ENCODE results near the gene XPO5. TPM values are rescaled to one million over a fixed set of nuclear protein-coding genes. Genes with fewer than 3 reads are reported as not detected.

XPO5 gene
- total RNA-seq, 6 experiments from 2014 or later: 11.3 to 16.3 (median 12.6) TPM

GRCh38 chr6:43532201-43532600, 43.6 kb downstream of the XPO5 start:
- Histone ChIP-seq H3K4me3 (no peak overlapping the region), H3K27ac (no peak overlapping the region), H3K9me3 (no peaks in the 10 kb centered on the region), H3K36me3 (peaks cover 0 to 28% (median 13%) of the 10 kb centered on the region in 4 donors), H3K4me1 (no peaks in the 10 kb centered on the region), H3K27me3 (no peaks in the 10 kb centered on the region)
- TF ChIP-seq CTCF (IDR thresholded peaks at IDR 0.05) (no peak), POLR2A (IDR thresholded peaks at IDR 0.05) (no peak)
- DNase-seq: no peak
- intact Hi-C loops (cut with DNase I): no loop called here
- WGBS (ENCODE audit: insufficient coverage, low coverage, low lambda C conversion rate, missing lambda C conversion rate): 100% methylated on average over 1 of the region's 1 CpG
- ATAC-seq: no peak

GRCh38 chr6:43524483-43524961, 51.3 kb downstream of the XPO5 start:
- Histone ChIP-seq H3K36me3 (peaks cover 7 to 93% (median 31%) of the 10 kb centered on the region in 4 donors), H3K4me1 (no peaks in the 10 kb centered on the region), H3K27me3 (no peaks in the 10 kb centered on the region), H3K9me3 (no peaks in the 10 kb centered on the region), H3K27ac (no peak overlapping the region), H3K4me3 (no peak overlapping the region)
- no peak for TF ChIP-seq CTCF (IDR thresholded peaks at IDR 0.05)
- no peak for TF ChIP-seq POLR2A (IDR thresholded peaks at IDR 0.05)
- intact Hi-C loops (cut with DNase I): no loop called here
- no peak for ATAC-seq
- no peak for DNase-seq
- 83% methylated on average over 7 of the region's 10 CpGs for WGBS (ENCODE audit: insufficient coverage, low coverage, low lambda C conversion rate, missing lambda C conversion rate)

- Histone ChIP-seq H3K27me3 (no peaks in the 10 kb centered on the region), H3K4me1 (peaks cover 0 to 3% (median 1%) of the 10 kb centered on the region in 4 donors), H3K9me3 (no peaks in the 10 kb centered on the region), H3K4me3 (no peak overlapping the region), H3K27ac (no peak overlapping the region), H3K36me3 (peaks cover 7 to 85% (median 29%) of the 10 kb centered on the region in 4 donors)
- no peak for TF ChIP-seq POLR2A (IDR thresholded peaks at IDR 0.05)
- ATAC-seq (peak in 1 of 4 donors; percentile 22), DNase-seq (no peak)
- intact Hi-C loops (cut with DNase I): no loop called here
- no CpG with 5 or more reads among the region's 3 CpGs for WGBS (ENCODE audit: insufficient coverage, low coverage, low lambda C conversion rate, missing lambda C conversion rate)
These were observed 52.6 kb downstream of the XPO5 start for GRCh38 chr6:43523284-43523683.

- peaks cover 7 to 81% (median 24%) of the 10 kb centered on the region in 4 donors for H3K36me3 ChIP-seq
- TF ChIP-seq CTCF (IDR thresholded peaks at IDR 0.05): no peak
- no peak for TF ChIP-seq POLR2A (IDR thresholded peaks at IDR 0.05)
- 73% methylated on average over 6 of the region's 8 CpGs for WGBS (ENCODE audit: insufficient coverage, low coverage, low lambda C conversion rate, missing lambda C conversion rate)
- H3K9me3 ChIP-seq: no peaks in the 10 kb centered on the region
- no peaks in the 10 kb centered on the region for H3K27me3 ChIP-seq
- ATAC-seq (no peak), DNase-seq (no peak)
- no peak overlapping the region for H3K27ac ChIP-seq
- H3K4me1 ChIP-seq: peaks cover 0 to 8% (median 4%) of the 10 kb centered on the region in 4 donors
- H3K4me3 ChIP-seq: no peak overlapping the region
- intact Hi-C loops (cut with DNase I): no loop called here
These were observed 53.1 kb downstream of the XPO5 start for GRCh38 chr6:43522547-43523261.

- intact Hi-C loops (cut with DNase I): no loop called here
These were observed 54.0 kb downstream of the XPO5 start for GRCh38 chr6:43521836-43522235.

More at GRCh38 chr6:43521836-43522235, 54.0 kb downstream of the XPO5 start:
- DNase-seq (no peak), ATAC-seq (no peak)
- TF ChIP-seq POLR2A (IDR thresholded peaks at IDR 0.05): no peak
- no peak for TF ChIP-seq CTCF (IDR thresholded peaks at IDR 0.05)
- Histone ChIP-seq H3K4me1 (peaks cover 0 to 11% (median 5%) of the 10 kb centered on the region in 4 donors), H3K27me3 (no peaks in the 10 kb centered on the region), H3K4me3 (no peak overlapping the region), H3K36me3 (peaks cover 7 to 72% (median 24%) of the 10 kb centered on the region in 4 donors), H3K27ac (no peak overlapping the region), H3K9me3 (no peaks in the 10 kb centered on the region)
- 89% methylated on average over 2 of the region's 2 CpGs for WGBS (ENCODE audit: insufficient coverage, low coverage, low lambda C conversion rate, missing lambda C conversion rate)

All from right lobe of liver (tissue), 6 donors.